ENCODE results near the gene TMTC3.
"Not testable (repeated sequence)": the region's sequence is repeated elsewhere in the genome, so short reads cannot be mapped to it uniquely, and the experiment has no call there.

The TMTC3 gene

GRCh38 chr12:88141774-88142609 is at the start of gene TMTC3, which contains the start of gene CEP290:
TMTC3 (plus strand) TSS chr12:88142307; CDS start chr12:88148316, 6,009 bp downstream.
CEP290 (minus strand) TSS chr12:88142088; CDS start chr12:88141307, 781 bp downstream.
- peak; percentile 49 for DNase-seq

- DNase-seq: no peak
These were observed 49.3 kb upstream of the TMTC3 start for GRCh38 chr12:88092771-88093170.

- no peak for DNase-seq
These were observed 48.5 kb upstream of the TMTC3 start for GRCh38 chr12:88093573-88093972.

GRCh38 chr12:88108021-88108420 is 34.1 kb upstream of the TMTC3 start:
- no peak for DNase-seq

GRCh38 chr12:88111074-88111652 is 30.9 kb upstream of the TMTC3 start:
- no peak for DNase-seq

GRCh38 chr12:88113871-88114270 is 28.2 kb upstream of the TMTC3 start:
- no peak for DNase-seq

GRCh38 chr12:88122666-88123065 is 19.4 kb upstream of the TMTC3 start:
- DNase-seq: no peak

GRCh38 chr12:88127099-88127498 is 15.0 kb upstream of the TMTC3 start:
- DNase-seq: no peak

- DNase-seq: no peak
These were observed 14.3 kb upstream of the TMTC3 start for GRCh38 chr12:88127855-88128254.

GRCh38 chr12:88132392-88132791 is 9.7 kb upstream of the TMTC3 start:
- no peak for DNase-seq

- DNase-seq: not testable (repeated sequence)
These were observed 8.9 kb upstream of the TMTC3 start for GRCh38 chr12:88133181-88133580.

GRCh38 chr12:88139711-88140110 is 2.4 kb upstream of the TMTC3 start:
- DNase-seq: not testable (repeated sequence)

- DNase-seq: no peak
These were observed 708 bp upstream of the TMTC3 start for GRCh38 chr12:88141425-88141773.

GRCh38 chr12:88142610-88142991 is 494 bp downstream of the TMTC3 start:
- no peak for DNase-seq

- DNase-seq: no peak
These were observed 1.9 kb downstream of the TMTC3 start for GRCh38 chr12:88144037-88144436.

- DNase-seq: no peak
These were observed 2.7 kb downstream of the TMTC3 start for GRCh38 chr12:88144546-88145468.

GRCh38 chr12:88145567-88146505 is 3.7 kb downstream of the TMTC3 start:
- no peak for DNase-seq

- no peak for DNase-seq
These were observed 8.0 kb downstream of the TMTC3 start for GRCh38 chr12:88150063-88150462.

GRCh38 chr12:88153959-88154358 is 11.9 kb downstream of the TMTC3 start:
- no peak for DNase-seq

- DNase-seq: no peak
These were observed 14.1 kb downstream of the TMTC3 start for GRCh38 chr12:88156075-88156654.

GRCh38 chr12:88163371-88163770 is 21.3 kb downstream of the TMTC3 start:
- no peak for DNase-seq

- DNase-seq: no peak
These were observed 24.1 kb downstream of the TMTC3 start for GRCh38 chr12:88166179-88166578.

Measured in 8988T (cell line).